ENCODE results near the gene MARK3.

Gene MARK3

GRCh38 chr14:103540821-103541708 is 155.8 kb downstream of the MARK3 start:
- DNase-seq: no peak

- no peak for DNase-seq
Measured at GRCh38 chr14:103541709-103542604, 156.7 kb downstream of the MARK3 start.

GRCh38 chr14:103542605-103543088 is 157.4 kb downstream of the MARK3 start:
- no peak for DNase-seq

- no peak for DNase-seq
Measured at GRCh38 chr14:103543140-103543539, 157.9 kb downstream of the MARK3 start.

GRCh38 chr14:103543721-103544387 is 158.6 kb downstream of the MARK3 start:
- DNase-seq: no peak

- no peak for DNase-seq
Measured at GRCh38 chr14:103544388-103545218, 159.4 kb downstream of the MARK3 start.

GRCh38 chr14:103545219-103545914 is 160.2 kb downstream of the MARK3 start:
- no peak for DNase-seq

- DNase-seq: no peak
Measured at GRCh38 chr14:103545915-103546651, 160.9 kb downstream of the MARK3 start.

GRCh38 chr14:103546652-103547454 is 161.6 kb downstream of the MARK3 start:
- peak; percentile 17 for DNase-seq

GRCh38 chr14:103547455-103547940 is 162.3 kb downstream of the MARK3 start:
- DNase-seq: no peak

- DNase-seq: no peak
Measured at GRCh38 chr14:103547941-103548462, 162.8 kb downstream of the MARK3 start.

GRCh38 chr14:103548463-103549351 is 163.5 kb downstream of the MARK3 start:
- no peak for DNase-seq

GRCh38 chr14:103549361-103550311 is 164.4 kb downstream of the MARK3 start:
- no peak for DNase-seq

GRCh38 chr14:103550451-103551337 is 165.5 kb downstream of the MARK3 start:
- no peak for DNase-seq

GRCh38 chr14:103551338-103551762 is 166.1 kb downstream of the MARK3 start:
- DNase-seq: no peak
